B cell (primary cell): ENCODE data around the gene RSU1.

Experiments
- CTCF ChIP-seq: fragments of 200-600 bp; IDR thresholded peaks from one replicate; pipeline ENCODE4 v1.8.0; 2022; ENCODE audit warnings: antibody characterized with exemption, mild to moderate bottlenecking
- EZH2 ChIP-seq: IDR thresholded peaks from 2 replicates; pipeline ENCODE4 v1.6.1; 2012; ENCODE audit warnings: borderline replicate concordance, low read depth, mild to moderate bottlenecking, moderate library complexity, low read length; ENCODE audit not compliant: insufficient read depth, poor library complexity, severe bottlenecking

- TF ChIP-seq CTCF (no peak), EZH2 (no peak)
These were observed 184.2 kb downstream of the RSU1 start for GRCh38 chr10:16632996-16633395.
